Activated gamma-delta T cell treated with anti-CD3 and anti-CD28 coated beads, Interleukin-2, amount 50 U/mL, for 16 hours (primary cell): ENCODE measurements around the gene DRG2.

Experiments
- DNase-seq: peaks from one replicate; pipeline ENCODE4 v3.0.0-alpha.2; 2020; ENCODE audit warnings: low read depth

Gene DRG2

DNA sequence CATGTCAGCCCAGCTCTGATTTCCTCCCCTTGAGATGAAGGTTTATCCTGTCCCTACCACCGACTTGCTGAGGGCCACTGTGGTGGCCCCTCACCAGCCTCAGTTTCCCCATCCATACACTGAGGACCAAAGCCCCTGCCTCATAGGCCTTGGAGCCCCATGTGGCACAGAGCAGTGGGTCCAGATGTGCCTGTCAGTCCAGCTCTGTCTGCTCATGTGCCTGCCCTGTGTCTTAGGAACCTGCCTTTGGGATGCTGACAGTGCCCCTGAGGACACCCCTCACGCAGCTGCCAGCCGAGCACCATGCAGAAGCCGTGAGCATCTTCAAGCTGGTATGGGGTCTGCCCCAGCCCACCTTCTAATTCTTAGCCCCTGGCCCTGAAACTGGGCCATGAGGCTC lies 56.5 kb downstream of the DRG2 start:
- DNase-seq = no peak

DNA sequence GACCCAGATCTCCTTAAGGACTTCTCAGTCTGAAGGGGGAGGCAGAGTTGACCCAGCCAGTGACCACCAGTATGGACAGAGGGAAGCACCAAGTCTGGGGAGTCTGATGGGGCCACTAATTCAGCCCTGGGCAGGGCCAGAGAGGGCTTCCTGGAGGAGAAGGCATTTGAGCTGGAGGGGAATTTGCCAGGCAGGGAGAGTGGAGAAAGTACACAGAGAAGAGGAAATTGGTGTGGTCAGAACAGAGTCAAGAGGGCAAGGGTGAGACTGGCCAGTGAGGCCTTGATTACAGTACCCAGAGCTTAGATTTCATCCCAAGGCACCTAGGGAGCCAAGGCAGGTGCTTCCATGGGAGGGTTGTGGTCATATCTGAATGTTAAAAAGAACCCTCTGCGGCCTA lies 57.1 kb downstream of the DRG2 start:
- no peak for DNase-seq

GRCh38 chr17:18145811-18146210 lies 58.1 kb downstream of the DRG2 start:
- no peak for DNase-seq

GRCh38 chr17:18146259-18146658 lies 58.5 kb downstream of the DRG2 start:
- DNase-seq = no peak

DNA sequence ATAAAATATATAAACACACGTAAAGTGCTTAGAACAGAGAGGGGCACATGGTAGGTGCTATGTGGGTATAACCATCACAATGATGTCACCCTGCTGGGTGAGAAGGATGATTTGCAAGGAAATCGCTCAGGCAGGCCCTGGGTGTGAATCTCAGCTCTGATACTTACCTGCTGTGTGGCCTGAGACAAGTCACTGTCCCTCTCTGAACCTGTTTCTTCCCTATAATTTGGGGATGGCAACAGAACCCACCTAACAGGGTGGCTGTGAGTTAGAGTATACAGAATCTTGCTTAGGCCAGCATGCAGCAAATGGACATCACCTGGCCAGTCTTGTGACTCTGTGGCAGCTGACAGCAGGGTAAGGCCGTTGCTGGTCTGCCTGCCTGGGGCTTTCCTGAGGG lies 59.2 kb downstream of the DRG2 start:
- DNase-seq = no peak

DNA sequence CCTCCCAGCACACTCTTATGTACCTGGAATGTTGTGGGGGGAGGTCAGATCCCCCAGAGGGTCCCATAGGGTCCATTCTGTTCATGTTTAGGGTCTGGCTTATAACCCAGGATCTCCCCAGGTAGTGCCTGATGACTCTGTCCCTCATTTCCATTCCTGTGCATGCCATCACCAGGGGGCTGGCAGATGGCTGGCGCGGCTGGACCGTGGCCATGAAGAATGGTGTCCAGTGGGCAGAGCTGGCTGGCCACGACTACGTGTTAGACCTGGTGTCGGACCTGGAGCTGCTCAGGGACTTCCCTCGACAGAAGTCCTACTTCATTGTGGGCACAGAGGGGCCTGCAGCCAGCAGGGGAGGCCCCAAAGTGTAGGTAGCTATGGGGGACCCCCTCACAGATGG lies 60.8 kb downstream of the DRG2 start:
- DNase-seq = no peak

- no peak for DNase-seq
Observed at GRCh38 chr17:18151290-18151689, 63.5 kb downstream of the DRG2 start.

GRCh38 chr17:18155179-18155578 lies 67.4 kb downstream of the DRG2 start:
- DNase-seq = no peak

- no peak for DNase-seq
Observed at GRCh38 chr17:18156171-18156975, 68.6 kb downstream of the DRG2 start.

DNA sequence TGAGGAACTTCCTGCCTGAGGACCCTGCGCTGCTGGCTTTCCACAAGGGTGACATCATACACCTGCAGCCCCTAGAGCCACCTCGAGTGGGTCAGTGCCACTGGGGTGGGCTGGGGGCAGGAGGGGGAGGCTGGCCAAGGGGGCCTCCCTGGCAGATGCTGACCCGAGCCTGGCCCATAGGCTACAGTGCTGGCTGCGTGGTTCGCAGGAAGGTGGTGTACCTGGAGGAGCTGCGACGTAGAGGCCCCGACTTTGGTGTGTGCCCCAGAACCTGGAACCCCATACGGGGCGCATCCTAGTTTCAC lies 69.2 kb downstream of the DRG2 start:
- no peak for DNase-seq
